IgD-negative memory B cell (primary cell): ENCODE data around the gene MNS1. TPM values are rescaled to one million over a fixed set of nuclear protein-coding genes. Genes with fewer than 3 reads are reported as not detected.
"Not testable (repeated sequence)": the region's sequence is repeated elsewhere in the genome, so short reads cannot be mapped to it uniquely, and the experiment has no call there.

Experiments
- H3K27ac Mint-ChIP-seq, 3 donors: one replicate each; pipeline ENCODE4 v1.8.0; 2020 to 2022; ENCODE audit warnings: mild to moderate bottlenecking in 3 of 3, mixed read lengths in 3 of 3, moderate library complexity in 1 of 3
- H3K27me3 Mint-ChIP-seq: one replicate; pipeline ENCODE4 v1.8.0; 2021; ENCODE audit warnings: mixed read lengths
- H3K36me3 Mint-ChIP-seq: one replicate; pipeline ENCODE4 v1.8.0; 2020; ENCODE audit warnings: mild to moderate bottlenecking, mixed read lengths
- H3K4me1 Mint-ChIP-seq, 3 donors: one replicate each; pipeline ENCODE4 v1.8.0; 2020 to 2022; ENCODE audit warnings: mixed read lengths in 3 of 3, mild to moderate bottlenecking in 1 of 3
- H3K4me3 Mint-ChIP-seq, 4 donors: one replicate each; pipeline ENCODE4 v1.8.0; 2020 to 2022; ENCODE audit warnings: mild to moderate bottlenecking in 4 of 4, mixed read lengths in 4 of 4, moderate library complexity in 3 of 4
- H3K9me3 Mint-ChIP-seq, 3 donors: one replicate each; pipeline ENCODE4 v1.8.0; 2020 to 2021; ENCODE audit warnings: mixed read lengths in 3 of 3, mild to moderate bottlenecking in 1 of 3
- polyA plus RNA-seq: library from polyadenylated mRNA; unstranded; fragments of 300-500 nt; fragmentation: Illumina TruSeq; gene quantifications from one replicate; pipeline ENCODE4 v1.2.3, GENCODE V29; 2021

Gene MNS1
- polyA plus RNA-seq, 1 donor from 2014 or later = 0.63 TPM

- not testable (repeated sequence) for H3K9me3 Mint-ChIP-seq, H3K4me1 Mint-ChIP-seq, H3K27ac Mint-ChIP-seq, H3K4me3 Mint-ChIP-seq, H3K27me3 Mint-ChIP-seq
- peaks cover 17% of the 10 kb centered on the region for H3K36me3 Mint-ChIP-seq
Measured at GRCh38 chr15:56413114-56413733, 51.7 kb downstream of the MNS1 start.

GRCh38 chr15:56411122-56411749 is 53.7 kb downstream of the MNS1 start:
- Mint-ChIP-seq H3K36me3 (peaks cover 14% of the 10 kb centered on the region), H3K27ac (no peak overlapping the region), H3K27me3 (no peaks in the 10 kb centered on the region), H3K4me3 (no peak overlapping the region), H3K9me3 (no peaks in the 10 kb centered on the region), H3K4me1 (peaks cover 3 to 5% (median 3%) of the 10 kb centered on the region in 3 donors)

GRCh38 chr15:56410721-56411120 is 54.2 kb downstream of the MNS1 start:
- Mint-ChIP-seq H3K36me3 (peaks cover 14% of the 10 kb centered on the region), H3K27me3 (no peaks in the 10 kb centered on the region), H3K9me3 (no peaks in the 10 kb centered on the region), H3K4me3 (no peak overlapping the region), H3K4me1 (peaks cover 3 to 5% (median 3%) of the 10 kb centered on the region in 3 donors), H3K27ac (peak overlapping the region in 1 of 3 donors; percentile 78)

GRCh38 chr15:56399209-56399608 is 65.7 kb downstream of the MNS1 start:
- H3K4me3 Mint-ChIP-seq, H3K9me3 Mint-ChIP-seq, H3K27ac Mint-ChIP-seq, H3K4me1 Mint-ChIP-seq, H3K27me3 Mint-ChIP-seq: not testable (repeated sequence)
- peaks cover 12% of the 10 kb centered on the region for H3K36me3 Mint-ChIP-seq

GRCh38 chr15:56397325-56397724 is 67.6 kb downstream of the MNS1 start:
- H3K9me3 Mint-ChIP-seq, H3K4me1 Mint-ChIP-seq, H3K27me3 Mint-ChIP-seq, H3K27ac Mint-ChIP-seq, H3K4me3 Mint-ChIP-seq: not testable (repeated sequence)
- peaks cover 12% of the 10 kb centered on the region for H3K36me3 Mint-ChIP-seq

GRCh38 chr15:56394909-56395308 is 70.0 kb downstream of the MNS1 start:
- Mint-ChIP-seq H3K9me3 (no peaks in the 10 kb centered on the region), H3K27ac (no peak overlapping the region), H3K27me3 (no peaks in the 10 kb centered on the region), H3K4me3 (no peak overlapping the region), H3K36me3 (peaks cover 13% of the 10 kb centered on the region), H3K4me1 (peaks cover 0 to 8% (median 2%) of the 10 kb centered on the region in 3 donors)

GRCh38 chr15:56393277-56393676 is 71.7 kb downstream of the MNS1 start:
- H3K36me3 Mint-ChIP-seq = peaks cover 17% of the 10 kb centered on the region
- H3K27ac Mint-ChIP-seq = no peak overlapping the region
- H3K9me3 Mint-ChIP-seq = no peaks in the 10 kb centered on the region
- H3K27me3 Mint-ChIP-seq = no peaks in the 10 kb centered on the region
- peaks cover 0 to 8% (median 2%) of the 10 kb centered on the region in 3 donors for H3K4me1 Mint-ChIP-seq
- no peak overlapping the region for H3K4me3 Mint-ChIP-seq

GRCh38 chr15:56390739-56391267 is 74.1 kb downstream of the MNS1 start:
- Mint-ChIP-seq H3K9me3 (no peaks in the 10 kb centered on the region), H3K4me1 (peaks cover 0 to 4% (median 2%) of the 10 kb centered on the region in 3 donors), H3K27ac (no peak overlapping the region), H3K36me3 (peaks cover 9% of the 10 kb centered on the region), H3K27me3 (no peaks in the 10 kb centered on the region), H3K4me3 (no peak overlapping the region)

- H3K9me3 Mint-ChIP-seq = peaks cover 0 to under 1% (median 0%) of the 10 kb centered on the region in 3 donors
- H3K36me3 Mint-ChIP-seq = peaks cover 18% of the 10 kb centered on the region
- H3K4me1 Mint-ChIP-seq = peaks cover under 1 to 4% (median 3%) of the 10 kb centered on the region in 3 donors
- H3K27me3 Mint-ChIP-seq = no peaks in the 10 kb centered on the region
- no peak overlapping the region for H3K4me3 Mint-ChIP-seq
- no peak overlapping the region for H3K27ac Mint-ChIP-seq
Measured at GRCh38 chr15:56385908-56386307, 79.0 kb downstream of the MNS1 start.

- no peak overlapping the region for H3K27ac Mint-ChIP-seq
- H3K27me3 Mint-ChIP-seq = no peaks in the 10 kb centered on the region
- H3K4me3 Mint-ChIP-seq = peak overlapping the region in 1 of 4 donors; percentile 61
- H3K36me3 Mint-ChIP-seq = peaks cover 24% of the 10 kb centered on the region
- H3K4me1 Mint-ChIP-seq = peaks cover 8 to 14% (median 9%) of the 10 kb centered on the region in 3 donors
- H3K9me3 Mint-ChIP-seq = peaks cover 0 to 4% (median 2%) of the 10 kb centered on the region in 3 donors
Measured at GRCh38 chr15:56383010-56383409, 81.9 kb downstream of the MNS1 start.

Other genes with a start within 250 kb of the MNS1 start
- gene RFX7, start 221.3 kb downstream of the MNS1 start, polyA plus RNA-seq = 3.4 TPM
- gene TEX9, start 99.7 kb downstream of the MNS1 start, polyA plus RNA-seq = 31.2 TPM